Stimulated activated effector memory CD8-positive, alpha-beta T cell treated with anti-CD3 and anti-CD28 coated beads, Interleukin-12 subunit alpha, Interleukin-12 subunit beta, amount 100 ng/mL, for 72 hours (primary cell): ENCODE data around the gene GAPVD1.
A peak's percentile ranks its signal among the peaks of the same experiment; 100 is the strongest.
"Not testable (repeated sequence)": the region's sequence is repeated elsewhere in the genome, so short reads cannot be mapped to it uniquely, and the experiment has no call there.

ENCODE experiments used
- ATAC-seq: fragments of 150-1000 bp; cut with Tn5 transposase; 2 replicates; pipeline ENCODE4 v1.10.0; 2021
- DNase-seq, 2 donors: peaks; one replicate each; pipeline ENCODE4 v3.0.0; 2021 to 2022; ENCODE audit warnings: low spot score in 2 of 2
- H3K27ac Mint-ChIP-seq: one replicate; pipeline ENCODE4 v1.8.0; 2022; ENCODE audit warnings: mild to moderate bottlenecking, mixed read lengths
- H3K36me3 Mint-ChIP-seq: one replicate; pipeline ENCODE4 v1.8.0; 2022; ENCODE audit warnings: mild to moderate bottlenecking, mixed read lengths
- H3K4me1 Mint-ChIP-seq: one replicate; pipeline ENCODE4 v1.8.0; 2022; ENCODE audit warnings: mixed read lengths
- H3K4me3 Mint-ChIP-seq: one replicate; pipeline ENCODE4 v1.8.0; 2022; ENCODE audit warnings: mild to moderate bottlenecking, mixed read lengths
- H3K9me3 Mint-ChIP-seq: one replicate; pipeline ENCODE4 v1.8.0; 2022; ENCODE audit warnings: mixed read lengths

Gene GAPVD1, protein sequence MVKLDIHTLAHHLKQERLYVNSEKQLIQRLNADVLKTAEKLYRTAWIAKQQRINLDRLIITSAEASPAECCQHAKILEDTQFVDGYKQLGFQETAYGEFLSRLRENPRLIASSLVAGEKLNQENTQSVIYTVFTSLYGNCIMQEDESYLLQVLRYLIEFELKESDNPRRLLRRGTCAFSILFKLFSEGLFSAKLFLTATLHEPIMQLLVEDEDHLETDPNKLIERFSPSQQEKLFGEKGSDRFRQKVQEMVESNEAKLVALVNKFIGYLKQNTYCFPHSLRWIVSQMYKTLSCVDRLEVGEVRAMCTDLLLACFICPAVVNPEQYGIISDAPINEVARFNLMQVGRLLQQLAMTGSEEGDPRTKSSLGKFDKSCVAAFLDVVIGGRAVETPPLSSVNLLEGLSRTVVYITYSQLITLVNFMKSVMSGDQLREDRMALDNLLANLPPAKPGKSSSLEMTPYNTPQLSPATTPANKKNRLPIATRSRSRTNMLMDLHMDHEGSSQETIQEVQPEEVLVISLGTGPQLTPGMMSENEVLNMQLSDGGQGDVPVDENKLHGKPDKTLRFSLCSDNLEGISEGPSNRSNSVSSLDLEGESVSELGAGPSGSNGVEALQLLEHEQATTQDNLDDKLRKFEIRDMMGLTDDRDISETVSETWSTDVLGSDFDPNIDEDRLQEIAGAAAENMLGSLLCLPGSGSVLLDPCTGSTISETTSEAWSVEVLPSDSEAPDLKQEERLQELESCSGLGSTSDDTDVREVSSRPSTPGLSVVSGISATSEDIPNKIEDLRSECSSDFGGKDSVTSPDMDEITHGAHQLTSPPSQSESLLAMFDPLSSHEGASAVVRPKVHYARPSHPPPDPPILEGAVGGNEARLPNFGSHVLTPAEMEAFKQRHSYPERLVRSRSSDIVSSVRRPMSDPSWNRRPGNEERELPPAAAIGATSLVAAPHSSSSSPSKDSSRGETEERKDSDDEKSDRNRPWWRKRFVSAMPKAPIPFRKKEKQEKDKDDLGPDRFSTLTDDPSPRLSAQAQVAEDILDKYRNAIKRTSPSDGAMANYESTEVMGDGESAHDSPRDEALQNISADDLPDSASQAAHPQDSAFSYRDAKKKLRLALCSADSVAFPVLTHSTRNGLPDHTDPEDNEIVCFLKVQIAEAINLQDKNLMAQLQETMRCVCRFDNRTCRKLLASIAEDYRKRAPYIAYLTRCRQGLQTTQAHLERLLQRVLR (N-terminal part only)

DNA sequence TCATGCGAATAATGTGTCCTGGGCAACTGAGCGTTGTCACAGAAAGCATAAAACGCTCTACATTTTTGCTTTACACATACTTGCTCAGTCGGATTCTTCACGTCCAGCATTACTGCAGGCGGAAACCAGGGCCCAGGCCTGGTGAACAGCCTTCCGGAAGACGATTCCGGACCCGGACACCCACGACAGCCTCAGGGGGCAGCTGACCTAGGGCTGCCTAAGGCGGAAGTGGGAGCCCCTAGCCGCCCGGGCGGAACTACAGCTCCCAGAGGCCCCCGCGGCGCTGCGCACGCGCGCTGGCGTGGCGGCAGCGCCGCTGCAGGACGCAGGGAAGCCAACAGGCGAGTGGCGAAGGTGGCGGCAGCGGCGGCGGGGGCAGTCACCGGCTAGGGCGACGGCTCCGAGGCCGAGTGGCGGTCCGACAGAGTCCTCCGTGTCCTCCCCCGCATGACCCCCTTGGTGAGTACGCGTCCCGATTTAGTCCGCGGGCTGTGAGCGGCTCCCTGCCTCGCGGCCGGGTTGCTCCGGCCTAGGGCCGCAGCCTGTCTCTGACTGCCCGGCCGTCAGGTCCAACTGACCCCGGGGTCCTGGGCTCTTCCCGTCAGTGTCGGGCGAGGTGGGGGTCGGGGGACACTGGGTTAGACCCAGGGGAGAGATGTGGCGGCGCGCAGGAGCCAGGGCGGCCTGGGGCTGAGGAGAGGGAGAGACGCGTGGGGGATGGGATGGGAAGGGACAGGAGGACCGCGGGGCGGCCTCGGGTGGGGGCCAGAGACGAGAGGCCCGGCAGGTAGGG, at the start of gene GAPVD1:
TSS of gene GAPVD1 (plus strand) at position 326 of the 793 bp plus-strand sequence. CDS start 37,096 bp downstream, outside the sequence.
- ATAC-seq = peak; percentile 99
- peaks cover 38% of the 10 kb centered on the region for H3K4me1 Mint-ChIP-seq

GRCh38 chr9:125214186-125214585, 47.4 kb upstream of the GAPVD1 start:
- DNase-seq (no peak), ATAC-seq (no peak)
- Mint-ChIP-seq H3K4me3 (no peak overlapping the region), H3K36me3 (peaks cover 86% of the 10 kb centered on the region), H3K4me1 (no peaks in the 10 kb centered on the region), H3K27ac (no peak overlapping the region), H3K9me3 (no peaks in the 10 kb centered on the region)

More for the DNA sequence above, at the start of gene GAPVD1:
- H3K9me3 Mint-ChIP-seq = no peaks in the 10 kb centered on the region
- peak; percentile 84 to 92 for DNase-seq
- peak within 1 kb of the TSS; percentile 94 for H3K27ac Mint-ChIP-seq
- H3K36me3 Mint-ChIP-seq = peaks cover 44% of the 10 kb centered on the region
- H3K4me3 Mint-ChIP-seq = peak within 1 kb of the TSS; percentile 96

DNA sequence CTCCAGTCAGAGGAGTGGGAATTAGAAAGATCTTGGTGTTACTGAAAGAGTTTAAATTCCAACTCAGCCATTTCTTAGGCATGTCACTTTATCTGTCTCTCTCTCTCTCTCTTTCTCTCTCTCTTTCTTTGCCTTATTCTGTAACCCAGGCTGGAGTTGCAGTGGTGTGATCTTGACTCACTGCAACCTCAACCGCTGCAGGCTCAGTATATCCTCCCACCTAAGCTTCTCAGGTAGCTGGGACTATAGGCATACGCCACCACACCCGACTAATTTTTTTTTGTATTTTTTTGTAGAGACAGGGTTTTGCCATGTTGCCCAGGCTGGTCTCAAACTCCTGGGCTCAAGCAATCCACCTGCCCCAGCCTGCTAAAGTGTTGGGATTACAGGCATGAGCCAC, 43.0 kb upstream of the GAPVD1 start:
- DNase-seq (no peak), ATAC-seq (no peak)
- H3K27ac Mint-ChIP-seq = no peak overlapping the region
- no peaks in the 10 kb centered on the region for H3K9me3 Mint-ChIP-seq
- peaks cover 84% of the 10 kb centered on the region for H3K36me3 Mint-ChIP-seq
- no peaks in the 10 kb centered on the region for H3K4me1 Mint-ChIP-seq
- H3K4me3 Mint-ChIP-seq = no peak overlapping the region

GRCh38 chr9:125224858-125225257, 36.8 kb upstream of the GAPVD1 start:
- H3K36me3 Mint-ChIP-seq = peaks cover 81% of the 10 kb centered on the region
- not testable (repeated sequence) for ATAC-seq, DNase-seq

GRCh38 chr9:125227761-125228160, 33.9 kb upstream of the GAPVD1 start:
- ATAC-seq = no peak
- Mint-ChIP-seq H3K36me3 (peaks cover 80% of the 10 kb centered on the region), H3K4me1 (no peaks in the 10 kb centered on the region), H3K4me3 (no peak overlapping the region), H3K9me3 (no peaks in the 10 kb centered on the region), H3K27ac (no peak overlapping the region)
- DNase-seq = no peak

More at GRCh38 chr9:125224858-125225257, 36.8 kb upstream of the GAPVD1 start:
- not testable (repeated sequence) for H3K27ac Mint-ChIP-seq, H3K4me1 Mint-ChIP-seq, H3K9me3 Mint-ChIP-seq, H3K4me3 Mint-ChIP-seq

GRCh38 chr9:125233678-125234077, 27.9 kb upstream of the GAPVD1 start:
- DNase-seq = no peak
- H3K4me1 Mint-ChIP-seq = peaks cover 39% of the 10 kb centered on the region
- peak overlapping the region; percentile 62 for H3K27ac Mint-ChIP-seq
- ATAC-seq = peak; percentile 56
- H3K36me3 Mint-ChIP-seq = peaks cover 98% of the 10 kb centered on the region
- H3K9me3 Mint-ChIP-seq = no peaks in the 10 kb centered on the region
- H3K4me3 Mint-ChIP-seq = no peak overlapping the region

- H3K4me1 Mint-ChIP-seq = peaks cover 44% of the 10 kb centered on the region
- not testable (repeated sequence) for H3K4me3 Mint-ChIP-seq, ATAC-seq, DNase-seq, H3K9me3 Mint-ChIP-seq
- peaks cover 98% of the 10 kb centered on the region for H3K36me3 Mint-ChIP-seq
- H3K27ac Mint-ChIP-seq = peak overlapping the region; percentile 62
Measured at GRCh38 chr9:125234099-125234498, 27.5 kb upstream of the GAPVD1 start.

- ATAC-seq (no peak), DNase-seq (no peak)
- Mint-ChIP-seq H3K36me3 (peaks cover 100% of the 10 kb centered on the region), H3K4me1 (peaks cover 48% of the 10 kb centered on the region), H3K4me3 (peak overlapping the region; percentile 85), H3K9me3 (no peaks in the 10 kb centered on the region), H3K27ac (peak overlapping the region; percentile 100)
Measured at GRCh38 chr9:125235804-125236519, 25.7 kb upstream of the GAPVD1 start.

DNA sequence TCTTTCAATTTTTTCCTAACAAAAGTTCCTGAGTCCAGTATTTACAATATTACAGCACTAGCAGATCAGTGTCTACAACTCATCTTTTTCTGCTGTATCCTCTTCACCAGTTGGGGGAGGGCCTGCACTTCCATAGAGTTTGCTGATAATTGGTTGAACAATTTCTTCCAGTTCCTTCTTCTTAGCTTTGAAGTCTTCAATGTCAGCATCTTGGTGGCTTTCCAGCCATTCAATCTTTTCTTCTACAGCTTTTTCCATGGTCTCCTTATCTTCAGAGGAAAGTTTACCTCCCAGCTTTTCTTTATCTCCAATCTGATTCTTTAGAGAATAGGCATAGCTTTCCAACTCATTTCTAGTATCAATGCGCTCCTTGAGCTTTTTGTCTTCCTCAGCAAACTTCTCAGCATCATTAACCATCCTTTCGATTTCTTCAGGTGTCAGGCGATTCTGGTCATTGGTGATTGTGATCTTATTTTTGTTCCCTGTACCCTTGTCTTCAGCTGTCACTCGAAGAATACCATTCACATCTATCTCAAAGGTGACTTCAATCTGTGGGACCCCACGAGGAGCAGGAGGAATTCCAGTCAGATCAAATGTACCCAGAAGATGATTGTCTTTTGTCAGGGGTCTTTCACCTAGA, 25.0 kb upstream of the GAPVD1 start:
- Mint-ChIP-seq H3K36me3 (peaks cover 100% of the 10 kb centered on the region), H3K27ac (peak overlapping the region; percentile 100), H3K4me3 (peak overlapping the region; percentile 85), H3K4me1 (peaks cover 54% of the 10 kb centered on the region)
- not testable (repeated sequence) for DNase-seq, H3K9me3 Mint-ChIP-seq, ATAC-seq

- peaks cover 91% of the 10 kb centered on the region for H3K36me3 Mint-ChIP-seq
- H3K4me1 Mint-ChIP-seq = peaks cover 65% of the 10 kb centered on the region
- peak overlapping the region; percentile 100 for H3K27ac Mint-ChIP-seq
Measured at GRCh38 chr9:125238127-125238914, 23.3 kb upstream of the GAPVD1 start.

GRCh38 chr9:125238915-125239446, 22.6 kb upstream of the GAPVD1 start:
- Mint-ChIP-seq H3K4me3 (peak overlapping the region; percentile 85), H3K27ac (peak overlapping the region; percentile 100), H3K36me3 (peaks cover 84% of the 10 kb centered on the region), H3K4me1 (peaks cover 70% of the 10 kb centered on the region), H3K9me3 (no peaks in the 10 kb centered on the region)
- ATAC-seq = no peak
- no peak for DNase-seq

More at GRCh38 chr9:125238127-125238914, 23.3 kb upstream of the GAPVD1 start:
- no peak for DNase-seq
- no peak for ATAC-seq
- Mint-ChIP-seq H3K4me3 (peak overlapping the region; percentile 85), H3K9me3 (no peaks in the 10 kb centered on the region)

- ATAC-seq (no peak), DNase-seq (no peak)
- peak overlapping the region; percentile 85 for H3K4me3 Mint-ChIP-seq
- peak overlapping the region; percentile 100 for H3K27ac Mint-ChIP-seq
- peaks cover 75% of the 10 kb centered on the region for H3K36me3 Mint-ChIP-seq
- H3K4me1 Mint-ChIP-seq = peaks cover 67% of the 10 kb centered on the region
- no peaks in the 10 kb centered on the region for H3K9me3 Mint-ChIP-seq
Measured at GRCh38 chr9:125239631-125240597, 21.7 kb upstream of the GAPVD1 start.
